ENCODE data around the gene CDK13. TPM values are rescaled to one million over a fixed set of nuclear protein-coding genes. Genes with fewer than 3 reads are reported as not detected.

Gene CDK13
- total RNA-seq, 1 experiment from 2014 or later: 52.2 TPM

DNA sequence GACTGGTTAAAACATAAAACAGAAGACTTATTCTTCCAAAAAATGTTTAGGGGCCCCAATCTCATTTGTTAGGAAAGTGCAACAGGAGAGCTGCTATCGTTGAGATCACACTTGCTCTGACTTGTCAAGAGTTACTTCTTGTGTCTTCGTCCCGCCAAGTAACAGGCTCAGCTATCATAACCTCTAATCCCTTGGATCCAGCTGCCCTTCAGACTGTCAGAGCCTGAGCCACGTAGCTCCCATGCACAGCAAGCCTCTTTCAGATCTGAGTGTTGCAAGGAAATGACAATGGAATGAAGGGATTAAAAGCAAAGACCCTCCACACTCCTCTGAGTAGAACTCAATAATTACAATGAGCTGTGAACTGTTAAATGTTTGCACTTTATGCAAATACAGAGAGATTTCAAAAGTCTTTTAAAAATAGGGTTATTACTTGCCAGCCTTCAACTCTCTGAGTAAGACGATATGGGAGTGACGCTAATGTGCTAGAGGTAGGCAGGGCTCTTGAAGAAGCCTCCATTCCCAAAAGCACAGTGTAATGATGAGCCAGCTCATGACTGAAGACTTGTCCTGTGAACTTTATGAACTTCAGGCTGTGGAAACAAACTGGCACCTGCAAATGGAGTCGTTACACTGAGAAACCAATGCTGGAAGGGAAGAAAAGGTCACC, 28.4 kb upstream of the CDK13 start:
- H4K8ac ChIP-seq (replicated peaks; ENCODE audit: insufficient read length, low read depth, low read length): no peak overlapping the region
- H4K5ac ChIP-seq (ENCODE audit: insufficient read length, low read depth, low read length): no peak overlapping the region
- H3K4me1 Mint-ChIP-seq: peaks cover 19 to 29% of the 10 kb centered on the region in 2 experiments
- H4K20me1 ChIP-seq (ENCODE audit: control insufficient read depth, insufficient read depth, insufficient read length): no peaks in the 10 kb centered on the region
- H2AK5ac ChIP-seq (ENCODE audit: insufficient read length, low read length): no peak overlapping the region
- no CpG with 5 or more reads among the region's 7 CpGs for WGBS (ENCODE audit: extremely low coverage, insufficient read length, low lambda C conversion rate)
- H2BK5ac ChIP-seq (ENCODE audit: insufficient read length, low read length): no peak overlapping the region
- no peak overlapping the region for H3K4ac ChIP-seq (ENCODE audit: low read depth, low read length)
- H3K56ac ChIP-seq (ENCODE audit: insufficient read length, low read depth, low read length): no peak overlapping the region
- no peaks in the 10 kb centered on the region for H3K79me2 ChIP-seq (ENCODE audit: insufficient read depth, low read length)
- peak overlapping the region in 2 of 3 experiments; percentile 4 to 77; a peak in 2 of 7 replicates for H3K27ac Mint-ChIP-seq
- H3K79me1 ChIP-seq (ENCODE audit: insufficient read depth, low read depth, low read length, poor library complexity, severe bottlenecking): no peaks in the 10 kb centered on the region
- no peaks in the 10 kb centered on the region; a peak in 1 of 7 replicates for H3K36me3 Mint-ChIP-seq (ENCODE audit: insufficient read depth in 1 of 3, low read depth in 3 of 3)
- no peak overlapping the region for H3K4me2 ChIP-seq (ENCODE audit: insufficient read depth, insufficient read length, low read length)
- no peak overlapping the region for H3K18ac ChIP-seq (ENCODE audit: insufficient read length, low read depth, low read length)
- H3K23ac ChIP-seq (ENCODE audit: insufficient read length, low read depth, low read length): no peak overlapping the region
- no peak overlapping the region for H2AFZ ChIP-seq (ENCODE audit: low read length)
- no peak overlapping the region for H4K91ac ChIP-seq (ENCODE audit: insufficient read length, low read depth, low read length)
- H2BK20ac ChIP-seq (ENCODE audit: low read depth, low read length, poor library complexity, severe bottlenecking): no peak overlapping the region
- no peak overlapping the region for H3K4me3 Mint-ChIP-seq
- no peak overlapping the region for H2BK15ac ChIP-seq (ENCODE audit: low read depth, low read length)
- no peaks in the 10 kb centered on the region for H3K23me2 ChIP-seq (ENCODE audit: insufficient read length, low read depth, low read length, poor library complexity, severe bottlenecking)
- TF ChIP-seq, protein P1, sequence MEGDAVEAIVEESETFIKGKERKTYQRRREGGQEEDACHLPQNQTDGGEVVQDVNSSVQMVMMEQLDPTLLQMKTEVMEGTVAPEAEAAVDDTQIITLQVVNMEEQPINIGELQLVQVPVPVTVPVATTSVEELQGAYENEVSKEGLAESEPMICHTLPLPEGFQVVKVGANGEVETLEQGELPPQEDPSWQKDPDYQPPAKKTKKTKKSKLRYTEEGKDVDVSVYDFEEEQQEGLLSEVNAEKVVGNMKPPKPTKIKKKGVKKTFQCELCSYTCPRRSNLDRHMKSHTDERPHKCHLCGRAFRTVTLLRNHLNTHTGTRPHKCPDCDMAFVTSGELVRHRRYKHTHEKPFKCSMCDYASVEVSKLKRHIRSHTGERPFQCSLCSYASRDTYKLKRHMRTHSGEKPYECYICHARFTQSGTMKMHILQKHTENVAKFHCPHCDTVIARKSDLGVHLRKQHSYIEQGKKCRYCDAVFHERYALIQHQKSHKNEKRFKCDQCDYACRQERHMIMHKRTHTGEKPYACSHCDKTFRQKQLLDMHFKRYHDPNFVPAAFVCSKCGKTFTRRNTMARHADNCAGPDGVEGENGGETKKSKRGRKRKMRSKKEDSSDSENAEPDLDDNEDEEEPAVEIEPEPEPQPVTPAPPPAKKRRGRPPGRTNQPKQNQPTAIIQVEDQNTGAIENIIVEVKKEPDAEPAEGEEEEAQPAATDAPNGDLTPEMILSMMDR (conservative IDR thresholded peaks at IDR 0.05): no peak
- 0 out of 2 replicates have a peak, but pooled peaks cover 2% of the 10 kb centered on the region for H3K4me1 ChIP-seq (ENCODE audit: insufficient read depth, low read length)
- no peak overlapping the region for H2BK12ac ChIP-seq (ENCODE audit: insufficient read length, low read depth, low read length)
- H2BK120ac ChIP-seq (ENCODE audit: low read depth, low read length, poor library complexity, severe bottlenecking): no peak overlapping the region
- H3K27ac ChIP-seq (ENCODE audit: insufficient read length, low read depth, low read length): no peak overlapping the region
- H3T11ph ChIP-seq (ENCODE audit: low read length): no peak overlapping the region
- no peaks in the 10 kb centered on the region for H3K27me3 ChIP-seq (ENCODE audit: insufficient read depth, low read length)
- peaks cover 2% of the 10 kb centered on the region for H3K27me3 Mint-ChIP-seq (ENCODE audit: low read depth)
- H3K9me3 ChIP-seq (ENCODE audit: control insufficient read depth, low read depth, low read length): no peaks in the 10 kb centered on the region
- no peak overlapping the region for H3K9ac ChIP-seq (ENCODE audit: extremely low read depth, insufficient read length, low read length)
- no peaks in the 10 kb centered on the region; a peak in 2 of 5 replicates for H3K9me3 Mint-ChIP-seq
- H3K14ac ChIP-seq (ENCODE audit: insufficient read depth, low read length): no peak overlapping the region
- no peak for DNase-seq
